ENCODE data around the gene TTC12. TPM values are rescaled to one million over a fixed set of nuclear protein-coding genes. Genes with fewer than 3 reads are reported as not detected.

The TTC12 gene
- total and polyA plus RNA-seq, 2 donors (not counting 1 experiment from before 2014, with no cell fraction given): 9.0 to 47.3 TPM

DNA sequence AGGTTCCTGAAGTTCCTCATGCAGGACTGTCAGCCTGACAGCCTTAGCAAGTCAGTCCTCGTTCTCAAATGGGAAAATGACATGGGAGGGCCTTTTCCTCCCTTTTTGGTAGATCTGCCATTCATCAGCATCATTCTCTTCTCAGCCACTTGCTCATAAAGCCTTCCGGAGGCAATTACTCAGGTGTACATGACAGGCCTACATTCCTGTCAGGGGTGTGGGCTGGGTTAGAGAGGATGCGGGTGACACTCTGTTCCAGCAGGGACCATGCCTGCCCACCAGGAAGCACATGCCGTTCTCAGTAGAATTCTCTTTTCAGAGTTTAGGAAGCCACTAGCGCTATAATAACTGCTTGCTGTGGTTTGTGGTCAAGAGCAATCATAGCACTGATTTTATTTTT, 49.0 kb downstream of the TTC12 start:
- no peak overlapping the region for H3K4me3 ChIP-seq (ENCODE audit: control extremely low read depth in 1 of 5, extremely low read depth in 1 of 5, insufficient read depth in 1 of 5, low read depth in 2 of 5, low read length in 4 of 5)
- H3K27ac ChIP-seq (ENCODE audit: low read length in 2 of 2): no peak overlapping the region
- Mint-ChIP-seq H3K27me3 (no peaks in the 10 kb centered on the region), H3K27ac (no peak overlapping the region), H3K4me1 (no peaks in the 10 kb centered on the region), H3K4me3 (no peak overlapping the region), H3K9me3 (ENCODE audit: insufficient read depth) (no peaks in the 10 kb centered on the region)
- ATAC-seq (ENCODE audit: low read depth): no peak
- H3K4me2 ChIP-seq (replicated peaks; ENCODE audit: low read depth, low read length, poor library complexity, severe bottlenecking): no peak overlapping the region
- no peaks in the 10 kb centered on the region for H3K27me3 ChIP-seq (replicated peaks in 1 of 4; ENCODE audit: control extremely low read depth in 1 of 4, control insufficient read depth in 3 of 4, insufficient read depth in 4 of 4, low read length in 3 of 4)
- TF ChIP-seq, protein P1, sequence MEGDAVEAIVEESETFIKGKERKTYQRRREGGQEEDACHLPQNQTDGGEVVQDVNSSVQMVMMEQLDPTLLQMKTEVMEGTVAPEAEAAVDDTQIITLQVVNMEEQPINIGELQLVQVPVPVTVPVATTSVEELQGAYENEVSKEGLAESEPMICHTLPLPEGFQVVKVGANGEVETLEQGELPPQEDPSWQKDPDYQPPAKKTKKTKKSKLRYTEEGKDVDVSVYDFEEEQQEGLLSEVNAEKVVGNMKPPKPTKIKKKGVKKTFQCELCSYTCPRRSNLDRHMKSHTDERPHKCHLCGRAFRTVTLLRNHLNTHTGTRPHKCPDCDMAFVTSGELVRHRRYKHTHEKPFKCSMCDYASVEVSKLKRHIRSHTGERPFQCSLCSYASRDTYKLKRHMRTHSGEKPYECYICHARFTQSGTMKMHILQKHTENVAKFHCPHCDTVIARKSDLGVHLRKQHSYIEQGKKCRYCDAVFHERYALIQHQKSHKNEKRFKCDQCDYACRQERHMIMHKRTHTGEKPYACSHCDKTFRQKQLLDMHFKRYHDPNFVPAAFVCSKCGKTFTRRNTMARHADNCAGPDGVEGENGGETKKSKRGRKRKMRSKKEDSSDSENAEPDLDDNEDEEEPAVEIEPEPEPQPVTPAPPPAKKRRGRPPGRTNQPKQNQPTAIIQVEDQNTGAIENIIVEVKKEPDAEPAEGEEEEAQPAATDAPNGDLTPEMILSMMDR (IDR thresholded peaks at IDR 0.05): no peak
- TF ChIP-seq EZH2 (IDR thresholded peaks at IDR 0.05; ENCODE audit: borderline replicate concordance, insufficient read depth, low read depth, low read length, poor library complexity, severe bottlenecking): no peak
- H3K79me2 ChIP-seq (ENCODE audit: control insufficient read depth, insufficient read depth, low read length): no peaks in the 10 kb centered on the region
- H3K36me3 ChIP-seq (replicated peaks in 1 of 2; ENCODE audit: control extremely low read depth in 1 of 2, control insufficient read depth in 1 of 2, extremely low read depth in 1 of 2, insufficient read depth in 2 of 2, low read length in 1 of 2): peaks cover 0 to 76% of the 10 kb centered on the region in 2 experiments
- 7% methylated on average over 2 of the region's 5 CpGs for WGBS (ENCODE audit: insufficient coverage)
- ChIA-PET CTCF (interaction anchor here (1.5 kb wide), 1 partner anchor 59 kb away, joined by 3 read pairs; no protein-coding TSS in a partner anchor), POLR2A (no interaction called here)
- no peak overlapping the region for H3K9ac ChIP-seq (ENCODE audit: low read length)
- H2AFZ ChIP-seq (ENCODE audit: insufficient read depth, low read depth, low read length, poor library complexity, severe bottlenecking): no peak overlapping the region
- no peaks in the 10 kb centered on the region for H3K4me1 ChIP-seq (ENCODE audit: control insufficient read depth in 2 of 2, insufficient read depth in 2 of 2, low read length in 2 of 2)
- intact Hi-C loops (cut with micrococcal nuclease): no loop called here
- no peaks in the 10 kb centered on the region for H4K20me1 ChIP-seq (ENCODE audit: control insufficient read depth, insufficient read depth, low read length, poor library complexity, severe bottlenecking)
- no peaks in the 10 kb centered on the region for H3K9me3 ChIP-seq (ENCODE audit: control extremely low read depth in 1 of 3, control insufficient read depth in 2 of 3, insufficient read depth in 1 of 3, low read length in 2 of 3)
- DNase-seq: no peak

DNA sequence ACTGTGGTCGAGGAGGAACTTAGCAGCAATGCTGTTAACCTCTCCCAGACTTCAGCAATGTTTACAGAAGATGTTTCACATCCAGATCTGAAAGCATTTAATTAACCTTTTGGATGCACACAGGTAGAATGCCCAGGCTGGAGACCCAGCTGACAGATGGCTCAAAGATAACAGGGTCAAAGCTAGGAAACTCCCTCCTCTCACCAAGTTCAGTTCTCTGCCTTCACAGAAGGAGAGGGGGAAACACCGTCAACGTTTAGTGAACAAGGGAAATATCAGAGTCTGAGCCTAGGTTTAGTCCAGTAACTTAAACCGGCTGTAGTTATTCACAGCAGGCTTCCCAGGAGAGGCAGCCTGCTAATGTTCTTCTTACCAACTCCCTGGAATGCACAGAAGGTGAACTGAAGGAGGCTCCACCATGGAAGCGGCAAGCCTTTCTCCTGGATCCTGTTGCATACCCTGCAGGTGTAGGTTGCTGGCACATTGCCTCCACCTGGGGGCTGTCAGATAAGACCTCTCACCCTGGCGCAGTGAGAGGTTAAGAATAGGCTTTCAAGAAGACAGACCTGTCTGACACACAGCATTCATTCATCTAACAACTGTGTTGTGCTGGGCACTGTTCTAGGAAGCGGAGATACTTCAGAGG, 49.7 kb downstream of the TTC12 start:
- H3K36me3 ChIP-seq (replicated peaks in 1 of 2; ENCODE audit: control extremely low read depth in 1 of 2, control insufficient read depth in 1 of 2, extremely low read depth in 1 of 2, insufficient read depth in 2 of 2, low read length in 1 of 2): peaks cover 0 to 71% of the 10 kb centered on the region in 2 experiments
- no peak overlapping the region for H3K4me3 ChIP-seq (ENCODE audit: control extremely low read depth in 1 of 5, extremely low read depth in 1 of 5, insufficient read depth in 1 of 5, low read depth in 2 of 5, low read length in 4 of 5)
- H3K4me3 Mint-ChIP-seq: no peak overlapping the region
- no peaks in the 10 kb centered on the region for H3K4me1 Mint-ChIP-seq
- H3K4me2 ChIP-seq (replicated peaks; ENCODE audit: low read depth, low read length, poor library complexity, severe bottlenecking): no peak overlapping the region
- H2AFZ ChIP-seq (ENCODE audit: insufficient read depth, low read depth, low read length, poor library complexity, severe bottlenecking): no peak overlapping the region
- H3K9me3 ChIP-seq (ENCODE audit: control extremely low read depth in 1 of 3, control insufficient read depth in 2 of 3, insufficient read depth in 1 of 3, low read length in 2 of 3): no peaks in the 10 kb centered on the region
- ChIA-PET CTCF (interaction anchor here (1.1 to 1.5 kb wide), 2 partner anchors 60 to 799 kb away, joined by 3 read pairs; no protein-coding TSS in a partner anchor), POLR2A (no interaction called here)
- no peaks in the 10 kb centered on the region for H3K27me3 ChIP-seq (replicated peaks in 1 of 4; ENCODE audit: control extremely low read depth in 1 of 4, control insufficient read depth in 3 of 4, insufficient read depth in 4 of 4, low read length in 3 of 4)
- H3K9me3 Mint-ChIP-seq (ENCODE audit: insufficient read depth): no peaks in the 10 kb centered on the region
- no peak overlapping the region for H3K27ac Mint-ChIP-seq
- no peaks in the 10 kb centered on the region for H3K4me1 ChIP-seq (ENCODE audit: control insufficient read depth in 2 of 2, insufficient read depth in 2 of 2, low read length in 2 of 2)
- no peak for TF ChIP-seq EZH2 (IDR thresholded peaks at IDR 0.05; ENCODE audit: borderline replicate concordance, insufficient read depth, low read depth, low read length, poor library complexity, severe bottlenecking)
- TF ChIP-seq, protein P1 (IDR thresholded peaks at IDR 0.05): no peak
- no peaks in the 10 kb centered on the region for H3K27me3 Mint-ChIP-seq
- no peak overlapping the region for H3K9ac ChIP-seq (ENCODE audit: low read length)
- ATAC-seq (ENCODE audit: low read depth) (no peak), DNase-seq (no peak)
- intact Hi-C loops (cut with micrococcal nuclease): no loop called here
- no peak overlapping the region for H3K27ac ChIP-seq (ENCODE audit: low read length in 2 of 2)
- H4K20me1 ChIP-seq (ENCODE audit: control insufficient read depth, insufficient read depth, low read length, poor library complexity, severe bottlenecking): no peaks in the 10 kb centered on the region
- no peaks in the 10 kb centered on the region for H3K79me2 ChIP-seq (ENCODE audit: control insufficient read depth, insufficient read depth, low read length)
- 69% methylated on average over 3 of the region's 7 CpGs for WGBS (ENCODE audit: insufficient coverage)

Data from B cell (primary cell).